ENCODE results near the gene KBTBD4. TPM values are rescaled to one million over a fixed set of nuclear protein-coding genes. Genes with fewer than 3 reads are reported as not detected.

Gene KBTBD4
- polyA plus RNA-seq, 1 donor from 2014 or later: 79.5 TPM

- Histone ChIP-seq H3F3A (ENCODE audit: insufficient read depth, low read length, poor library complexity, severe bottlenecking) (no peaks in the 10 kb centered on the region), H4K20me1 (ENCODE audit: insufficient read depth) (no peaks in the 10 kb centered on the region), H3K36me3 (ENCODE audit: insufficient read depth, low read length) (no peaks in the 10 kb centered on the region), H2AFZ (ENCODE audit: low read depth, low read length) (no peak overlapping the region), H3K27ac (ENCODE audit: low read length) (no peak overlapping the region), H3K4me2 (ENCODE audit: low read length) (no peak overlapping the region), H3K4me3 (ENCODE audit: low read length) (no peak overlapping the region), H3K27me3 (ENCODE audit: insufficient read depth, low read depth, low read length) (no peaks in the 10 kb centered on the region), H3K9me2 (ENCODE audit: insufficient read depth, low read length) (no peaks in the 10 kb centered on the region), H3K79me2 (replicated peaks; ENCODE audit: insufficient read depth, low read length) (peaks cover 84% of the 10 kb centered on the region), H3K9me3 (ENCODE audit: low read length) (no peaks in the 10 kb centered on the region), H3K9ac (ENCODE audit: low read length) (no peak overlapping the region)
- no peak for TF ChIP-seq CTCF (IDR thresholded peaks at IDR 0.05; ENCODE audit: poor library complexity, severe bottlenecking)
- no peak for TF ChIP-seq REST (IDR thresholded peaks at IDR 0.05; ENCODE audit: borderline replicate concordance)
- TF ChIP-seq SMC3 (conservative IDR thresholded peaks at IDR 0.05; ENCODE audit: poor library complexity): no peak
- no peak for TF ChIP-seq TAF1 (IDR thresholded peaks at IDR 0.05; ENCODE audit: low read depth)
- no peak for TF ChIP-seq POLR2AphosphoS5 (IDR thresholded peaks at IDR 0.05)
- TF ChIP-seq EZH2 (IDR thresholded peaks at IDR 0.05; ENCODE audit: borderline replicate concordance, insufficient read depth, low read length, poor library complexity, severe bottlenecking): no peak
- no peak for TF ChIP-seq MXI1 (conservative IDR thresholded peaks at IDR 0.05; ENCODE audit: poor library complexity, severe bottlenecking)
- TF ChIP-seq RAD21 (conservative IDR thresholded peaks at IDR 0.05): no peak
Measured at GRCh38 chr11:47545298-47545697, 33.5 kb downstream of the KBTBD4 start.

GRCh38 chr11:47541070-47541469 lies 37.7 kb downstream of the KBTBD4 start:
- H3K36me3 ChIP-seq (ENCODE audit: insufficient read depth, low read length): no peaks in the 10 kb centered on the region
- TF ChIP-seq TAF1 (IDR thresholded peaks at IDR 0.05; ENCODE audit: low read depth): no peak
- H3K4me2 ChIP-seq (ENCODE audit: low read length): no peak overlapping the region

GRCh38 chr11:47539681-47540039 lies 39.1 kb downstream of the KBTBD4 start:
- Histone ChIP-seq H2AFZ (ENCODE audit: low read depth, low read length) (no peak overlapping the region), H3K9me3 (ENCODE audit: low read length) (no peaks in the 10 kb centered on the region), H3K79me2 (replicated peaks; ENCODE audit: insufficient read depth, low read length) (peaks cover 86% of the 10 kb centered on the region), H3F3A (ENCODE audit: insufficient read depth, low read length, poor library complexity, severe bottlenecking) (peaks cover 3% of the 10 kb centered on the region), H3K27ac (ENCODE audit: low read length) (peak overlapping the region; percentile 97), H3K9me2 (ENCODE audit: insufficient read depth, low read length) (no peaks in the 10 kb centered on the region), H3K4me3 (ENCODE audit: low read length) (peak overlapping the region; percentile 54), H3K27me3 (ENCODE audit: insufficient read depth, low read depth, low read length) (no peaks in the 10 kb centered on the region), H3K4me2 (ENCODE audit: low read length) (peak overlapping the region; percentile 60), H4K20me1 (ENCODE audit: insufficient read depth) (peaks cover 3% of the 10 kb centered on the region), H3K36me3 (ENCODE audit: insufficient read depth, low read length) (no peaks in the 10 kb centered on the region), H3K9ac (ENCODE audit: low read length) (peak overlapping the region; percentile 68)
- TF ChIP-seq RAD21 (conservative IDR thresholded peaks at IDR 0.05) (no peak), CTCF (IDR thresholded peaks at IDR 0.05; ENCODE audit: poor library complexity, severe bottlenecking) (no peak), REST (IDR thresholded peaks at IDR 0.05; ENCODE audit: borderline replicate concordance) (no peak), POLR2AphosphoS5 (IDR thresholded peaks at IDR 0.05) (no peak), SMC3 (conservative IDR thresholded peaks at IDR 0.05; ENCODE audit: poor library complexity) (no peak), EP300 (conservative IDR thresholded peaks at IDR 0.05; ENCODE audit: poor library complexity, severe bottlenecking) (no peak), MXI1 (conservative IDR thresholded peaks at IDR 0.05; ENCODE audit: poor library complexity, severe bottlenecking) (no peak), EZH2 (IDR thresholded peaks at IDR 0.05; ENCODE audit: borderline replicate concordance, insufficient read depth, low read length, poor library complexity, severe bottlenecking) (no peak), TAF1 (IDR thresholded peaks at IDR 0.05; ENCODE audit: low read depth) (no peak)

More at GRCh38 chr11:47541070-47541469, 37.7 kb downstream of the KBTBD4 start:
- Histone ChIP-seq H3K79me2 (replicated peaks; ENCODE audit: insufficient read depth, low read length) (peaks cover 83% of the 10 kb centered on the region), H4K20me1 (ENCODE audit: insufficient read depth) (peaks cover 3% of the 10 kb centered on the region), H3K27ac (ENCODE audit: low read length) (peak overlapping the region; percentile 97), H3K4me3 (ENCODE audit: low read length) (peak overlapping the region; percentile 54), H3F3A (ENCODE audit: insufficient read depth, low read length, poor library complexity, severe bottlenecking) (peaks cover 3% of the 10 kb centered on the region), H3K9me2 (ENCODE audit: insufficient read depth, low read length) (no peaks in the 10 kb centered on the region), H3K9me3 (ENCODE audit: low read length) (no peaks in the 10 kb centered on the region), H2AFZ (ENCODE audit: low read depth, low read length) (no peak overlapping the region), H3K9ac (ENCODE audit: low read length) (peak overlapping the region; percentile 23), H3K27me3 (ENCODE audit: insufficient read depth, low read depth, low read length) (no peaks in the 10 kb centered on the region)
